ENCODE data around the gene TM4SF18.

Gene TM4SF18

DNA sequence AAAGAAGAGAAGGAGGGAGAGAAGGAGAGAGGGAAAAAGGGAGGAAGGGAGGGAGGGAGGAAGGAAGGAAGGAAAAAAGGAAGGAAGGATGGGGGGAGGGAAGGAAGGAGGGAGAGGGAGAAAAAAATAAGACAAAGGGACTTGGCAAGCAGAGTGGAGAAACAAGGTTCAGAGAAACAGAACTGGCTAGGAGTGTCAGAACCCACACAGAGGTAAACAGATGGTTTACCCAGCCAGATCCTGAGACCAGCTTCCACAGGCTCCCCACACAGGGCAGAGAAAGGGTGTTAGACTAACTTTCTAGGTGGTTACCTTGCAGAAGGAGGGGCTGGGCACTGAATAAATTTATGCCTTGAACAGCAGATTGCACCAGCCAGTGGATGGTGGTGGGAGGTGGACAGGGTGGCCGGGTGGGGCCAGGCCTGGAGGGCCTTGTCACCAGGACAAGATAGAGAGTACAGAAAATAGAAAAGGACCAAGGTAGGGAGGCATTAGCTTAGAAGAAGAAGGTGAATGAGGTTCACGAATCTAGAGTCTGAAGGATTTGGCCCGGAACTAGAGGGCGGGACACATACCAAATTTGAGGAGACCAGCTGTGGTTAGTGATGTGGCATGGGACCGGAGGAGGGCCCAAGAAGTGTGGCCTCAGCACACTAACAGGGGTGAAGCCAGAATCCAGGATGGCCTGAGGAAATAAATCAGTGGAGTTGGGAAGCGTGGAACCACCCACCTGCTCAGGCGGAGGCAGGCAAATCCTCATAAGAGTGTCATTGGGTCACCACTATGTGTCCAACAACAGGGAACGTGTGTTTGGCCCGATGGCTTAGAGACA lies 45.3 kb upstream of the TM4SF18 start:
- TF ChIP-seq ZNF114 (tag by site-specific recombination; IDR thresholded peaks at IDR 0.05) (no peak), ZNF366 (tag by site-specific recombination; conservative IDR thresholded peaks at IDR 0.05) (peak; percentile 56; the same call in 1 of the 2 replicates)
- Histone ChIP-seq H3K9me3 (ENCODE audit: control insufficient read depth, insufficient read depth, low read depth, low read length) (no peaks in the 10 kb centered on the region), H3K4me1 (ENCODE audit: control insufficient read depth, insufficient read depth, low read length) (no peaks in the 10 kb centered on the region), H3K4me3 (ENCODE audit: low read depth, low read length) (no peak overlapping the region), H3K36me3 (ENCODE audit: control insufficient read depth in 2 of 2, insufficient read depth in 1 of 2, low read length in 2 of 2) (no peaks in the 10 kb centered on the region), H3K27ac (ENCODE audit: extremely low read depth, low read depth, low read length) (no peak overlapping the region)
- CTCF ChIA-PET: no interaction called here
- POLR2A ChIA-PET: no interaction called here

DNA sequence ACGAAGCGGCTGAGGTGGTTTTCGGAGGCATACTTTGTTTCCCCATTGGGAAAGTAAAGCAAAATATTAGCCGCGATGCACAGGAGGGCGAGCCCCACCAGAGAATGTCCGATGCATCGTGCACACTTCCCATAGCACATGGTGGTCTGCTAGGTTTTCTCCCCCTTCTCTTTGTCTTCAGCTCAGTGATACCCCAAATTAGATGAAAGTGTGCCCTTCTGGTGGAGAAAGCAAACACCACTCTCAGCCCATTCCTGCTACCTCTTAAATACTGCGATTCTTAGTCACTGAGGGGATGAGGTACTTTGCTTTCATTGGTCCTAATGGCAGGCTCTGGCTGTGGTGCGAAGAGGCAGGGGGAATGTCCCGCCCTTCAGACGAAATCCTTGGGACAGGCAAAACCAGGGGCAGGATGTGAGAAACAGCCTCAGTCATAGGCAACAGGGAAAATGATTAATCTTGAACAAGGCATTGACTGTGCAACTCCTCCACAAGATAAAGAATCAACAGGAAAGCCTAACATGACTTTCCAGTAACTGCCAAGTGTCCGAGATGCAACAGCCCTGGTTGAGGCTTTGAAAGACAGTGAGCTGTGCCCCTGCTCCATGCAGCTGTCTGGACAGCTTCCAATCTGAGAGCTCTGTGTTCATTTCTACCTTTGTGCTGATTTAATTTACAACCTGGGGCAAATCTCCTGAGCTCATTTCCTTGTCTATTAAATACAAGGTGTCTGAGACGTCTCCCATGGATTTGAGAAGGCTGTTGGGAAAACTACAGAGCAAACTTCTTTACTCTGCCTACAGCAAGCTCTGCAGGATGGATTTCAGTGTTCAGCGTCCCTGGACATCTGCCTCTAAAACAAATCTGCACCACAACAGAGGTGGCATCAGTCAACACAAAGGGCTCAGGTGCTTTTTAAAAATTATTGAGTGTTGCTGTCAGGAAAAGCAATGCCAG lies 44.2 kb upstream of the TM4SF18 start, which contains the start of gene TM4SF1:
TSS of gene TM4SF1 (minus strand) at position 242 of the 957 bp plus-strand sequence. CDS start at position 140, 102 bp downstream.
- Histone ChIP-seq H3K36me3 (ENCODE audit: control insufficient read depth in 2 of 2, insufficient read depth in 1 of 2, low read length in 2 of 2) (no peaks in the 10 kb centered on the region), H3K9me3 (ENCODE audit: control insufficient read depth, insufficient read depth, low read depth, low read length) (no peaks in the 10 kb centered on the region), H3K27ac (ENCODE audit: extremely low read depth, low read depth, low read length) (no peak within 1 kb of the TSS), H3K4me3 (ENCODE audit: low read depth, low read length) (no peak within 1 kb of the TSS), H3K4me1 (ENCODE audit: control insufficient read depth, insufficient read depth, low read length) (no peaks in the 10 kb centered on the region)
- CTCF ChIA-PET: no interaction called here
- TF ChIP-seq ZNF544 (tag by site-specific recombination; IDR thresholded peaks at IDR 0.05): no peak
- TF ChIP-seq, protein P1, sequence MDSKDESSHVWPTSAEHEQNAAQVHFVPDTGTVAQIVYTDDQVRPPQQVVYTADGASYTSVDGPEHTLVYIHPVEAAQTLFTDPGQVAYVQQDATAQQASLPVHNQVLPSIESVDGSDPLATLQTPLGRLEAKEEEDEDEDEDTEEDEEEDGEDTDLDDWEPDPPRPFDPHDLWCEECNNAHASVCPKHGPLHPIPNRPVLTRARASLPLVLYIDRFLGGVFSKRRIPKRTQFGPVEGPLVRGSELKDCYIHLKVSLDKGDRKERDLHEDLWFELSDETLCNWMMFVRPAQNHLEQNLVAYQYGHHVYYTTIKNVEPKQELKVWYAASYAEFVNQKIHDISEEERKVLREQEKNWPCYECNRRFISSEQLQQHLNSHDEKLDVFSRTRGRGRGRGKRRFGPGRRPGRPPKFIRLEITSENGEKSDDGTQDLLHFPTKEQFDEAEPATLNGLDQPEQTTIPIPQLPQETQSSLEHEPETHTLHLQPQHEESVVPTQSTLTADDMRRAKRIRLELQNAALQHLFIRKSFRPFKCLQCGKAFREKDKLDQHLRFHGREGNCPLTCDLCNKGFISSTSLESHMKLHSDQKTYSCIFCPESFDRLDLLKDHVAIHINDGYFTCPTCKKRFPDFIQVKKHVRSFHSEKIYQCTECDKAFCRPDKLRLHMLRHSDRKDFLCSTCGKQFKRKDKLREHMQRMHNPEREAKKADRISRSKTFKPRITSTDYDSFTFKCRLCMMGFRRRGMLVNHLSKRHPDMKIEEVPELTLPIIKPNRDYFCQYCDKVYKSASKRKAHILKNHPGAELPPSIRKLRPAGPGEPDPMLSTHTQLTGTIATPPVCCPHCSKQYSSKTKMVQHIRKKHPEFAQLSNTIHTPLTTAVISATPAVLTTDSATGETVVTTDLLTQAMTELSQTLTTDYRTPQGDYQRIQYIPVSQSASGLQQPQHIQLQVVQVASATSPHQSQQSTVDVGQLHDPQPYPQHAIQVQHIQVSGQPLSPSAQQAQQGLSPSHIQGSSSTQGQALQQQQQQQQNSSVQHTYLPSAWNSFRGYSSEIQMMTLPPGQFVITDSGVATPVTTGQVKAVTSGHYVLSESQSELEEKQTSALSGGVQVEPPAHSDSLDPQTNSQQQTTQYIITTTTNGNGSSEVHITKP (tag by site-specific recombination; IDR thresholded peaks at IDR 0.05): 0 out of 2 replicates have a peak, but pooled peaks have one; percentile 12
- POLR2A ChIA-PET: no interaction called here

DNA sequence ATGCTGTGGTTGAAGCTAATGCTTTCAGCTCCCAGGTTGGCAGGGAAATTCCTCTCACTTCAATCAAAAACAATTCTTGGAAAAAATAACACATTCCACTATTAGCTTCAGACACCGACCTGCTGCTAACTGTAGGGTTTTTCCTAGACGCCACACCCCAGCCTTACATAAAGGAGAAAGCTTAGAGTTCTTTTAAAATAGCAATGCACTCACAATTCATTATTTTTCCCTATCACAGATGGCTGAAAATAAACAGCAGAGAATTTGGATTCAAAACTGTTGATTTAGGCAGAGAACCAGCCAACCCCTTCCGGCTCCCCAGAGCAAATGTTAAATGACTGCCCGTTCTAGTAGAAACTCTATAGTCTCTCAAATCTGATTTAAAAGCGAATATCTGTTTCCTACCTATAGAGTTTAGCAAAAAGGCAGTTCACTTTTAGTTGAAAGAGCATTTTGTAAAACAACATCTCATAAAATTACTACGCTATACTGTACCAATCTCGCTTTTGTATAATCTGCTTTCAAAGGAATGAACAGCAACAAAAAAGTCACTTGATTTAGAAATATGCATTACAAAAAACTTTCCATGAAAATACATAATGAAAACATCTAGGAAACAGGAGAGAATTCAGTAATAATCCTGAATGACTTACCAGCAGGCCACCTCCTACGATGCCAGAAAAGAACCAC lies 43.4 kb upstream of the TM4SF18 start:
- Histone ChIP-seq H3K4me1 (ENCODE audit: control insufficient read depth, insufficient read depth, low read length) (no peaks in the 10 kb centered on the region), H3K4me3 (ENCODE audit: low read depth, low read length) (no peak overlapping the region), H3K36me3 (ENCODE audit: control insufficient read depth in 2 of 2, insufficient read depth in 1 of 2, low read length in 2 of 2) (no peaks in the 10 kb centered on the region), H3K27ac (ENCODE audit: extremely low read depth, low read depth, low read length) (no peak overlapping the region), H3K9me3 (ENCODE audit: control insufficient read depth, insufficient read depth, low read depth, low read length) (no peaks in the 10 kb centered on the region)
- CTCF ChIA-PET: no interaction called here
- POLR2A ChIA-PET: no interaction called here
- no peak for TF ChIP-seq ZNF350 (tag by site-specific recombination; IDR thresholded peaks at IDR 0.05)
- TF ChIP-seq, protein P2, sequence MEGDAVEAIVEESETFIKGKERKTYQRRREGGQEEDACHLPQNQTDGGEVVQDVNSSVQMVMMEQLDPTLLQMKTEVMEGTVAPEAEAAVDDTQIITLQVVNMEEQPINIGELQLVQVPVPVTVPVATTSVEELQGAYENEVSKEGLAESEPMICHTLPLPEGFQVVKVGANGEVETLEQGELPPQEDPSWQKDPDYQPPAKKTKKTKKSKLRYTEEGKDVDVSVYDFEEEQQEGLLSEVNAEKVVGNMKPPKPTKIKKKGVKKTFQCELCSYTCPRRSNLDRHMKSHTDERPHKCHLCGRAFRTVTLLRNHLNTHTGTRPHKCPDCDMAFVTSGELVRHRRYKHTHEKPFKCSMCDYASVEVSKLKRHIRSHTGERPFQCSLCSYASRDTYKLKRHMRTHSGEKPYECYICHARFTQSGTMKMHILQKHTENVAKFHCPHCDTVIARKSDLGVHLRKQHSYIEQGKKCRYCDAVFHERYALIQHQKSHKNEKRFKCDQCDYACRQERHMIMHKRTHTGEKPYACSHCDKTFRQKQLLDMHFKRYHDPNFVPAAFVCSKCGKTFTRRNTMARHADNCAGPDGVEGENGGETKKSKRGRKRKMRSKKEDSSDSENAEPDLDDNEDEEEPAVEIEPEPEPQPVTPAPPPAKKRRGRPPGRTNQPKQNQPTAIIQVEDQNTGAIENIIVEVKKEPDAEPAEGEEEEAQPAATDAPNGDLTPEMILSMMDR (tag by site-specific recombination; IDR thresholded peaks at IDR 0.05): no peak
- TF ChIP-seq, protein P3, sequence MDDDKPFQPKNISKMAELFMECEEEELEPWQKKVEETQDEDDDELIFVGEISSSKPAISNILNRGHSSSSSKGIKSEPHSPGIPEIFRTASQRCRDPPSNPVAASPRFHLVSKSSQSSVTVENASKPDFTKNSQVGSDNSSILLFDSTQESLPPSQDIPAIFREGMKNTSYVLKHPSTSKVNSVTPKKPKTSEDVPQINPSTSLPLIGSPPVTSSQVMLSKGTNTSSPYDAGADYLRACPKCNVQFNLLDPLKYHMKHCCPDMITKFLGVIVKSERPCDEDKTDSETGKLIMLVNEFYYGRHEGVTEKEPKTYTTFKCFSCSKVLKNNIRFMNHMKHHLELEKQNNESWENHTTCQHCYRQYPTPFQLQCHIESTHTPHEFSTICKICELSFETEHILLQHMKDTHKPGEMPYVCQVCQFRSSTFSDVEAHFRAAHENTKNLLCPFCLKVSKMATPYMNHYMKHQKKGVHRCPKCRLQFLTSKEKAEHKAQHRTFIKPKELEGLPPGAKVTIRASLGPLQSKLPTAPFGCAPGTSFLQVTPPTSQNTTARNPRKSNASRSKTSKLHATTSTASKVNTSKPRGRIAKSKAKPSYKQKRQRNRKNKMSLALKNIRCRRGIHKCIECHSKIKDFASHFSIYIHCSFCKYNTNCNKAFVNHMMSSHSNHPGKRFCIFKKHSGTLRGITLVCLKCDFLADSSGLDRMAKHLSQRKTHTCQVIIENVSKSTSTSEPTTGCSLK (tag by site-specific recombination; IDR thresholded peaks at IDR 0.05): no peak
- TF ChIP-seq SCRT2 (tag by site-specific recombination; IDR thresholded peaks at IDR 0.05): no peak
- TF ChIP-seq ZNF664 (tag by site-specific recombination; IDR thresholded peaks at IDR 0.05): no peak
- TF ChIP-seq, protein P4, sequence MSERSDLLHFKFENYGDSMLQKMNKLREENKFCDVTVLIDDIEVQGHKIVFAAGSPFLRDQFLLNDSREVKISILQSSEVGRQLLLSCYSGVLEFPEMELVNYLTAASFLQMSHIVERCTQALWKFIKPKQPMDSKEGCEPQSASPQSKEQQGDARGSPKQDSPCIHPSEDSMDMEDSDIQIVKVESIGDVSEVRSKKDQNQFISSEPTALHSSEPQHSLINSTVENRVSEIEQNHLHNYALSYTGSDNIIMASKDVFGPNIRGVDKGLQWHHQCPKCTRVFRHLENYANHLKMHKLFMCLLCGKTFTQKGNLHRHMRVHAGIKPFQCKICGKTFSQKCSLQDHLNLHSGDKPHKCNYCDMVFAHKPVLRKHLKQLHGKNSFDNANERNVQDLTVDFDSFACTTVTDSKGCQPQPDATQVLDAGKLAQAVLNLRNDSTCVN (tag by site-specific recombination; optimal IDR thresholded peaks at IDR 0.05): no peak
- TF ChIP-seq HOXC10 (CRISPR knock-in tag; IDR thresholded peaks at IDR 0.05): no peak
- TF ChIP-seq, protein P5, sequence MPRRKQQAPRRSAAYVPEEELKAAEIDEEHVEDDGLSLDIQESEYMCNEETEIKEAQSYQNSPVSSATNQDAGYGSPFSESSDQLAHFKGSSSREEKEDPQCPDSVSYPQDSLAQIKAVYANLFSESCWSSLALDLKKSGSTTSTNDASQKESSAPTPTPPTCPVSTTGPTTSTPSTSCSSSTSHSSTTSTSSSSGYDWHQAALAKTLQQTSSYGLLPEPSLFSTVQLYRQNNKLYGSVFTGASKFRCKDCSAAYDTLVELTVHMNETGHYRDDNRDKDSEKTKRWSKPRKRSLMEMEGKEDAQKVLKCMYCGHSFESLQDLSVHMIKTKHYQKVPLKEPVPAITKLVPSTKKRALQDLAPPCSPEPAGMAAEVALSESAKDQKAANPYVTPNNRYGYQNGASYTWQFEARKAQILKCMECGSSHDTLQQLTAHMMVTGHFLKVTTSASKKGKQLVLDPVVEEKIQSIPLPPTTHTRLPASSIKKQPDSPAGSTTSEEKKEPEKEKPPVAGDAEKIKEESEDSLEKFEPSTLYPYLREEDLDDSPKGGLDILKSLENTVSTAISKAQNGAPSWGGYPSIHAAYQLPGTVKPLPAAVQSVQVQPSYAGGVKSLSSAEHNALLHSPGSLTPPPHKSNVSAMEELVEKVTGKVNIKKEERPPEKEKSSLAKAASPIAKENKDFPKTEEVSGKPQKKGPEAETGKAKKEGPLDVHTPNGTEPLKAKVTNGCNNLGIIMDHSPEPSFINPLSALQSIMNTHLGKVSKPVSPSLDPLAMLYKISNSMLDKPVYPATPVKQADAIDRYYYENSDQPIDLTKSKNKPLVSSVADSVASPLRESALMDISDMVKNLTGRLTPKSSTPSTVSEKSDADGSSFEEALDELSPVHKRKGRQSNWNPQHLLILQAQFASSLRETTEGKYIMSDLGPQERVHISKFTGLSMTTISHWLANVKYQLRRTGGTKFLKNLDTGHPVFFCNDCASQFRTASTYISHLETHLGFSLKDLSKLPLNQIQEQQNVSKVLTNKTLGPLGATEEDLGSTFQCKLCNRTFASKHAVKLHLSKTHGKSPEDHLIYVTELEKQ (tag by site-specific recombination; IDR thresholded peaks at IDR 0.05; ENCODE audit: borderline replicate concordance): no peak
- TF ChIP-seq ZNF621 (tag by site-specific recombination; IDR thresholded peaks at IDR 0.05): no peak
- TF ChIP-seq ZXDB (tag by site-specific recombination; IDR thresholded peaks at IDR 0.05): no peak

All from HEK293 (cell line).